ENCODE measurements around the gene TCF4. TPM values are rescaled to one million over a fixed set of nuclear protein-coding genes. Genes with fewer than 3 reads are reported as not detected.

Gene TCF4
- total RNA-seq, 1 donor from 2014 or later, result 56.8 TPM

- H3K27me3 Mint-ChIP-seq, result no peaks in the 10 kb centered on the region
- no peak for TF ChIP-seq CTCF (IDR thresholded peaks at IDR 0.05; ENCODE audit: unreplicated experiment)
- H3K9me3 Mint-ChIP-seq (ENCODE audit: low read depth), result no peaks in the 10 kb centered on the region
- no peak overlapping the region for H3K4me3 Mint-ChIP-seq (ENCODE audit: low read depth)
- no peaks in the 10 kb centered on the region for H3K36me3 Mint-ChIP-seq (ENCODE audit: insufficient read depth)
- peaks cover 12% of the 10 kb centered on the region for H3K4me1 Mint-ChIP-seq (ENCODE audit: low read depth)
- no peak overlapping the region for H3K27ac Mint-ChIP-seq
- no peak for DNase-seq (ENCODE audit: low spot score, unreplicated experiment)
Observed at GRCh38 chr18:55525845-55526244, 62.1 kb downstream of the TCF4 start.

GRCh38 chr18:55524353-55525073 lies 63.5 kb downstream of the TCF4 start:
- H3K4me3 Mint-ChIP-seq (ENCODE audit: low read depth), result no peak overlapping the region
- DNase-seq (ENCODE audit: low spot score, unreplicated experiment), result no peak
- H3K36me3 Mint-ChIP-seq (ENCODE audit: insufficient read depth), result no peaks in the 10 kb centered on the region
- no peak for TF ChIP-seq CTCF (IDR thresholded peaks at IDR 0.05; ENCODE audit: unreplicated experiment)
- no peaks in the 10 kb centered on the region for H3K9me3 Mint-ChIP-seq (ENCODE audit: low read depth)
- H3K27me3 Mint-ChIP-seq, result no peaks in the 10 kb centered on the region
- H3K27ac Mint-ChIP-seq, result no peak overlapping the region
- peaks cover 6% of the 10 kb centered on the region for H3K4me1 Mint-ChIP-seq (ENCODE audit: low read depth)

- no peak for DNase-seq (ENCODE audit: low spot score, unreplicated experiment)
- no peaks in the 10 kb centered on the region for H3K36me3 Mint-ChIP-seq (ENCODE audit: insufficient read depth)
- TF ChIP-seq CTCF (IDR thresholded peaks at IDR 0.05; ENCODE audit: unreplicated experiment), result no peak
- no peak overlapping the region for H3K27ac Mint-ChIP-seq
- H3K9me3 Mint-ChIP-seq (ENCODE audit: low read depth), result no peaks in the 10 kb centered on the region
- H3K4me1 Mint-ChIP-seq (ENCODE audit: low read depth), result peaks cover 2% of the 10 kb centered on the region
- no peaks in the 10 kb centered on the region for H3K27me3 Mint-ChIP-seq
- H3K4me3 Mint-ChIP-seq (ENCODE audit: low read depth), result no peak overlapping the region
Observed at GRCh38 chr18:55523001-55523400, 65.0 kb downstream of the TCF4 start.

GRCh38 chr18:55522011-55522410 lies 66.0 kb downstream of the TCF4 start:
- DNase-seq (ENCODE audit: low spot score, unreplicated experiment), result no peak
- Mint-ChIP-seq H3K27me3 (no peaks in the 10 kb centered on the region), H3K27ac (no peak overlapping the region)

GRCh38 chr18:55517055-55517454 lies 70.9 kb downstream of the TCF4 start:
- Mint-ChIP-seq H3K36me3 (ENCODE audit: insufficient read depth) (no peaks in the 10 kb centered on the region), H3K4me1 (ENCODE audit: low read depth) (no peaks in the 10 kb centered on the region), H3K4me3 (ENCODE audit: low read depth) (no peak overlapping the region), H3K9me3 (ENCODE audit: low read depth) (no peaks in the 10 kb centered on the region), H3K27me3 (no peaks in the 10 kb centered on the region), H3K27ac (no peak overlapping the region)
- no peak for DNase-seq (ENCODE audit: low spot score, unreplicated experiment)
- TF ChIP-seq CTCF (IDR thresholded peaks at IDR 0.05; ENCODE audit: unreplicated experiment), result no peak

More at GRCh38 chr18:55522011-55522410, 66.0 kb downstream of the TCF4 start:
- H3K4me1 Mint-ChIP-seq (ENCODE audit: low read depth), result peaks cover 2% of the 10 kb centered on the region
- H3K4me3 Mint-ChIP-seq (ENCODE audit: low read depth), result no peak overlapping the region
- peak; percentile 44 for TF ChIP-seq CTCF (IDR thresholded peaks at IDR 0.05; ENCODE audit: unreplicated experiment)
- no peaks in the 10 kb centered on the region for H3K36me3 Mint-ChIP-seq (ENCODE audit: insufficient read depth)
- H3K9me3 Mint-ChIP-seq (ENCODE audit: low read depth), result no peaks in the 10 kb centered on the region
